H1 (cell line): Measurements from ENCODE around the gene GZMM. TPM values are rescaled to one million over a fixed set of nuclear protein-coding genes. Genes with fewer than 3 reads are reported as not detected.

Experiments used
- CHD1 ChIP-seq: IDR thresholded peaks from 2 replicates; pipeline ENCODE4 v1.6.1; 2012; ENCODE audit warnings: low read depth, low read length, improper control_type of control experiment
- EZH2 ChIP-seq: fragments of 200-600 bp; sonication (generic); IDR thresholded peaks from 2 replicates; pipeline ENCODE4 v1.7.1; 2012; ENCODE audit warnings: low read depth, mild to moderate bottlenecking, moderate library complexity, low read length, inconsistent platforms; ENCODE audit not compliant: severe bottlenecking
- RBBP5 ChIP-seq: IDR thresholded peaks from 2 replicates; pipeline ENCODE4 v1.7.1; 2012; ENCODE audit warnings: low read depth, mild to moderate bottlenecking, inconsistent platforms, low read length, moderate library complexity, borderline replicate concordance
- ZNF274 ChIP-seq: IDR thresholded peaks from 2 replicates; pipeline ENCODE4 v1.7.0; 2012; ENCODE audit warnings: low read length, borderline replicate concordance; ENCODE audit errors: extremely low read depth
- polyA plus RNA-seq, 7 experiments: library from polyadenylated mRNA; depleted of rRNA in 3 of 7; stranded (reverse) in 5 of 7; unstranded in 2 of 7; fragments of >200 nt in 5 of 7; fragments of 200-250 nt in 2 of 7; gene quantifications; 1 replicate in 5 of 7; 2 replicates in 1 of 7; 4 replicates in 1 of 7; pipeline versions ENCODE4 v1.2.1 to v1.2.3, GENCODE V29; 2011 to 2013; ENCODE audit warnings: missing spikeins in 2 of 7, mixed read lengths in 2 of 7
- total RNA-seq: library from RNA; stranded (reverse); fragmentation: NEBNext Ultra II Directional; extraction: Animal tissue kit (Norgen Biotek cat#: 25700); gene quantifications from 2 replicates; pipeline ENCODE4 v1.2.1, GENCODE V29; 2021
- TF ChIP-seq, protein P1 (sequence below): fragments of 300-600 bp; sonication (generic); IDR thresholded peaks from 2 replicates; pipeline ENCODE4 v1.7.1; 2012; ENCODE audit warnings: low read length, moderate library complexity, mild to moderate bottlenecking, inconsistent platforms; ENCODE audit not compliant: insufficient replicate concordance

Gene GZMM
- total and polyA plus RNA-seq, 2 of the 8 experiments (the other 6 are each of a cell fraction or from before 2014, with no cell fraction given): 0.09 to 0.32 TPM

GRCh38 chr19:496986-497385 is 46.9 kb upstream of the GZMM start (continued):
- TF ChIP-seq, protein P1, sequence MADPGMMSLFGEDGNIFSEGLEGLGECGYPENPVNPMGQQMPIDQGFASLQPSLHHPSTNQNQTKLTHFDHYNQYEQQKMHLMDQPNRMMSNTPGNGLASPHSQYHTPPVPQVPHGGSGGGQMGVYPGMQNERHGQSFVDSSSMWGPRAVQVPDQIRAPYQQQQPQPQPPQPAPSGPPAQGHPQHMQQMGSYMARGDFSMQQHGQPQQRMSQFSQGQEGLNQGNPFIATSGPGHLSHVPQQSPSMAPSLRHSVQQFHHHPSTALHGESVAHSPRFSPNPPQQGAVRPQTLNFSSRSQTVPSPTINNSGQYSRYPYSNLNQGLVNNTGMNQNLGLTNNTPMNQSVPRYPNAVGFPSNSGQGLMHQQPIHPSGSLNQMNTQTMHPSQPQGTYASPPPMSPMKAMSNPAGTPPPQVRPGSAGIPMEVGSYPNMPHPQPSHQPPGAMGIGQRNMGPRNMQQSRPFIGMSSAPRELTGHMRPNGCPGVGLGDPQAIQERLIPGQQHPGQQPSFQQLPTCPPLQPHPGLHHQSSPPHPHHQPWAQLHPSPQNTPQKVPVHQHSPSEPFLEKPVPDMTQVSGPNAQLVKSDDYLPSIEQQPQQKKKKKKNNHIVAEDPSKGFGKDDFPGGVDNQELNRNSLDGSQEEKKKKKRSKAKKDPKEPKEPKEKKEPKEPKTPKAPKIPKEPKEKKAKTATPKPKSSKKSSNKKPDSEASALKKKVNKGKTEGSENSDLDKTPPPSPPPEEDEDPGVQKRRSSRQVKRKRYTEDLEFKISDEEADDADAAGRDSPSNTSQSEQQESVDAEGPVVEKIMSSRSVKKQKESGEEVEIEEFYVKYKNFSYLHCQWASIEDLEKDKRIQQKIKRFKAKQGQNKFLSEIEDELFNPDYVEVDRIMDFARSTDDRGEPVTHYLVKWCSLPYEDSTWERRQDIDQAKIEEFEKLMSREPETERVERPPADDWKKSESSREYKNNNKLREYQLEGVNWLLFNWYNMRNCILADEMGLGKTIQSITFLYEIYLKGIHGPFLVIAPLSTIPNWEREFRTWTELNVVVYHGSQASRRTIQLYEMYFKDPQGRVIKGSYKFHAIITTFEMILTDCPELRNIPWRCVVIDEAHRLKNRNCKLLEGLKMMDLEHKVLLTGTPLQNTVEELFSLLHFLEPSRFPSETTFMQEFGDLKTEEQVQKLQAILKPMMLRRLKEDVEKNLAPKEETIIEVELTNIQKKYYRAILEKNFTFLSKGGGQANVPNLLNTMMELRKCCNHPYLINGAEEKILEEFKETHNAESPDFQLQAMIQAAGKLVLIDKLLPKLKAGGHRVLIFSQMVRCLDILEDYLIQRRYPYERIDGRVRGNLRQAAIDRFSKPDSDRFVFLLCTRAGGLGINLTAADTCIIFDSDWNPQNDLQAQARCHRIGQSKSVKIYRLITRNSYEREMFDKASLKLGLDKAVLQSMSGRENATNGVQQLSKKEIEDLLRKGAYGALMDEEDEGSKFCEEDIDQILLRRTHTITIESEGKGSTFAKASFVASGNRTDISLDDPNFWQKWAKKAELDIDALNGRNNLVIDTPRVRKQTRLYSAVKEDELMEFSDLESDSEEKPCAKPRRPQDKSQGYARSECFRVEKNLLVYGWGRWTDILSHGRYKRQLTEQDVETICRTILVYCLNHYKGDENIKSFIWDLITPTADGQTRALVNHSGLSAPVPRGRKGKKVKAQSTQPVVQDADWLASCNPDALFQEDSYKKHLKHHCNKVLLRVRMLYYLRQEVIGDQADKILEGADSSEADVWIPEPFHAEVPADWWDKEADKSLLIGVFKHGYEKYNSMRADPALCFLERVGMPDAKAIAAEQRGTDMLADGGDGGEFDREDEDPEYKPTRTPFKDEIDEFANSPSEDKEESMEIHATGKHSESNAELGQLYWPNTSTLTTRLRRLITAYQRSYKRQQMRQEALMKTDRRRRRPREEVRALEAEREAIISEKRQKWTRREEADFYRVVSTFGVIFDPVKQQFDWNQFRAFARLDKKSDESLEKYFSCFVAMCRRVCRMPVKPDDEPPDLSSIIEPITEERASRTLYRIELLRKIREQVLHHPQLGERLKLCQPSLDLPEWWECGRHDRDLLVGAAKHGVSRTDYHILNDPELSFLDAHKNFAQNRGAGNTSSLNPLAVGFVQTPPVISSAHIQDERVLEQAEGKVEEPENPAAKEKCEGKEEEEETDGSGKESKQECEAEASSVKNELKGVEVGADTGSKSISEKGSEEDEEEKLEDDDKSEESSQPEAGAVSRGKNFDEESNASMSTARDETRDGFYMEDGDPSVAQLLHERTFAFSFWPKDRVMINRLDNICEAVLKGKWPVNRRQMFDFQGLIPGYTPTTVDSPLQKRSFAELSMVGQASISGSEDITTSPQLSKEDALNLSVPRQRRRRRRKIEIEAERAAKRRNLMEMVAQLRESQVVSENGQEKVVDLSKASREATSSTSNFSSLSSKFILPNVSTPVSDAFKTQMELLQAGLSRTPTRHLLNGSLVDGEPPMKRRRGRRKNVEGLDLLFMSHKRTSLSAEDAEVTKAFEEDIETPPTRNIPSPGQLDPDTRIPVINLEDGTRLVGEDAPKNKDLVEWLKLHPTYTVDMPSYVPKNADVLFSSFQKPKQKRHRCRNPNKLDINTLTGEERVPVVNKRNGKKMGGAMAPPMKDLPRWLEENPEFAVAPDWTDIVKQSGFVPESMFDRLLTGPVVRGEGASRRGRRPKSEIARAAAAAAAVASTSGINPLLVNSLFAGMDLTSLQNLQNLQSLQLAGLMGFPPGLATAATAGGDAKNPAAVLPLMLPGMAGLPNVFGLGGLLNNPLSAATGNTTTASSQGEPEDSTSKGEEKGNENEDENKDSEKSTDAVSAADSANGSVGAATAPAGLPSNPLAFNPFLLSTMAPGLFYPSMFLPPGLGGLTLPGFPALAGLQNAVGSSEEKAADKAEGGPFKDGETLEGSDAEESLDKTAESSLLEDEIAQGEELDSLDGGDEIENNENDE: no peak
- TF ChIP-seq EZH2 (no peak), CHD1 (no peak), ZNF274 (no peak), RBBP5 (no peak)
